NCI-H2227 (cell line): ENCODE measurements around the gene NTHL1.

Source experiments
- DNase-seq: peaks from one replicate; lab custom pipeline; 2025; ENCODE audit not compliant: unreplicated experiment; lab: John Stamatoyannopoulos, UW

Gene NTHL1

DNA sequence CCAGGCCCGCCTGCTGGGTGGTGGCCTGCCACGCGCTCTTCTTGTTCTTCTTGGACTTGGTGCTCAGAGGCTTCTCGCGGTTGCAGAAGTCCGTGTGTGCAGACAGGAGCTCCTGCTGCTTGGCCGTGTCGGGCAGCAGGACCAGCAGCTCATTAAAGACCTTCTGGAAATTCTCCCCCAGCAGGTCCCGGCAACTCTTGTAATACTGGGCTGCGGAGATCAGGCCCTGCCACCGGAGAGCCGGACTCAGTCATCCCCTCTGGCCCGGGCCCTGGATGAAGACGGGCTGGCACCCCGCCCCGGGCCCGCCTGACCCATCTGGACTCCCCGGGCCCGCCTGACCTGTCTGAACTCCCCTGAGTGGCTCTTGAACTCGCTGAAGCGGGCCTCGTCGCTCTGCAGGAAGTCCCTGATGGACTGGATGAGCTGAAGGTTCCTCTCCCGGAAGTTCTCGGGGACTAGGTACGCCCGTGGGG, 49.2 kb downstream of the NTHL1 start:
- no peak for DNase-seq

DNA sequence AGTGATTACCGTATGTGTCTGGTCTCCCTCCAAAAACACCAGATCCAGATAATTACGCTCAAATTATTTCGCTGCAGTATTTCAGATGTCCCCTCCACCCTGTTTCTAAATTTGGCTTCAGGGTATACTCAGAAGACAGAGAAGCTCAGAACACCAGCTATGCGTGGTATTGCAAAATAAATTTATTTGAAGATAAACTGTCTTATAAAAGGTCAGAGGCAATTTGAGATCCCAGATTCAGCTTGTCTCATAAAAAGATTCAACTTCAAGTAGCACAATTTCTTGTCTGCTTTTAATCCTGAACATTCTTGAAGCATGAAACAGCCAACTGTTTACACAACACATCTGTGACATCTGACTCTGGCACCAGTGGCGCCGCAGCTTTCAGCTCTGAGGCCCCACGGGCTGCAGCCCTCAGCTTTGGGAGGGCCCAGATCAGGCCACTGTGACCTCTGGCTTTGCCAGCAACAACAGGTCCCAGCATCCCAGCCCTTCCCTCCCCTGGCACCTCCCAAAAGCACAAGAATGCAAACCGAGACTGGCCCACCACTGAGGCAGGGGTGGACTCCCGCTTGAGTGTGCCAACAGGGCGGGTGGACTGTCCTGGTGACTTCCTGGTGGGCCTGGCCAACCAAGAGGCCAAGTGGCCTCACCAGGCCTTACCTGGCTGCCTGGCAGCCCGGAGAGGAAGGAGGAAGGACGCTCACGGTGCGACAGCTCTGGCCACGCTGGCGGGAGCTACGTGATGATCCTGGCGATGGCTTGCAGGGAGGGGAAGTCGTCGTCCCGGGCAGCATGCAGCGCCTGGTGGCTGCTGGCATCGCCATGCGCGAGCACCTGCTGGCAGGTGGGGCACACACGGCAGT, 49.9 kb downstream of the NTHL1 start:
- DNase-seq = no peak

GRCh38 chr16:1993731-1994131, 53.9 kb downstream of the NTHL1 start:
- DNase-seq = no peak

- no peak for DNase-seq
These were observed 54.8 kb downstream of the NTHL1 start for GRCh38 chr16:1992704-1993317.

GRCh38 chr16:1991948-1992703, 55.5 kb downstream of the NTHL1 start:
- no peak for DNase-seq

DNA sequence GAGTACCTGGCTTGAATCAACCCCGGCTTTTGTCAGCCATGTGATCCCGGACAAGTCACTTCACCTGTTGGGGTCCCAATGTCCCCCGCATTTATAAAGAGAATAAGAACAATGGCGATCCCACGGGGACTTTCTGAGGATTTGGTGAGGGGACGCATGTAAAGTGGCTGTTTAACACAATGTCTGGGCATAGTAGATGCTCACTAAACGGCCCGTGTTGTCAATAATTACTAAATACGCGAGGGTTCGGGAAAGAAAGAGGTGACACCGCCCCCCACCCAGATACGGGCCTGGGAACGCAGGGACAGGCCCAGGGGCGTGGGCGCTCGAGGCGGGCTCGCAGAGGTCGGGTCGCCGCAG, 56.1 kb downstream of the NTHL1 start:
- DNase-seq = no peak

DNA sequence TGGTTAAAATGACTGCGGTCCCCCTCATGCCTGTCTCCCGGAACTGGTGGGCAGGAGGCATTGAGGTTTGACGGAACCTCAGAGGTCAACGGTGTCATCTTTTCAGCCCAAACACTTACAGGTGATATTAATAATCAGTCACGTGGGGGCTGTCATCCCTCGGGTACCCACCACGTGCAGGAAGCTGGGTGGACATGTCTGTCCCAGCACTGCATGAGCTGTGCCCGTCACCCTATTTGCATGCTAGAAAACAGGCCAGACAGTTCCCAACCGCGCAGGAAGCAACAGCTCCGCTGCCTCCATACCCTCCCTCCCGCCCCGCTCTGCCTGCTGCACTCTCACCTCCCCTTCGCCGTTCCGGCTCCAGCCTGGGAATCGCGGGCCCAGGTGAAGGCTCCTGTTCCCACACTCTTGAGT, 56.5 kb downstream of the NTHL1 start:
- no peak for DNase-seq

GRCh38 chr16:1990351-1991134, 57.1 kb downstream of the NTHL1 start:
- DNase-seq = peak; percentile 76

DNA sequence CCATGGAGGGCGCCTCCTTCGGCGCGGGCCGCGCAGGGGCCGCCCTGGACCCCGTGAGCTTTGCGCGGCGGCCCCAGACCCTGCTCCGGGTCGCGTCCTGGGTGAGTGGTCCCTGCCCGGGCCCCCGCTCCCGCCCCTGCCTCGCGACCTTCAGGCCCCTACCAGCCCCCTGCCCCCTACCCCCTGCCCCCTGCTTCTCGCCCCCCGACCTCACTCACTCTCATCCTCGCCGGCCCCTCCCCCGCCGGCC, 57.6 kb downstream of the NTHL1 start:
- DNase-seq = no peak
